HepG2 (cell line): Measurements from ENCODE around the gene PIEZO1. TPM values are rescaled to one million over a fixed set of nuclear protein-coding genes. Genes with fewer than 3 reads are reported as not detected.

Experiments
- CBX2 ChIP-seq, 2 experiments: fragments of 200-600 bp in 1 of 2; sonication (generic); formaldehyde crosslinking in 1 of 2; IDR thresholded peaks; 2 replicates each; pipeline versions ENCODE4 v1.7.0 to v1.8.1; 2018 to 2022; ENCODE audit warnings: low read depth in 2 of 2, low read length in 1 of 2, mild to moderate bottlenecking in 1 of 2, missing genetic modification reagents in 1 of 2
- CHCHD3 ChIP-seq: sonication (generic); formaldehyde crosslinking; IDR thresholded peaks from 2 replicates; pipeline ENCODE4 v1.8.0; 2022; ENCODE audit warnings: mild to moderate bottlenecking, missing genetic modification reagents, moderate library complexity
- FOXO1 ChIP-seq: sonication (generic); formaldehyde crosslinking; IDR thresholded peaks from 2 replicates; pipeline ENCODE4 v1.4.0; 2020; ENCODE audit warnings: missing genetic modification reagents
- GLI4 ChIP-seq: sonication (generic); formaldehyde crosslinking; IDR thresholded peaks from 2 replicates; pipeline ENCODE4 v1.5.1; 2020; ENCODE audit warnings: missing genetic modification reagents, mild to moderate bottlenecking, moderate library complexity, borderline replicate concordance
- GLMP ChIP-seq: sonication (generic); formaldehyde crosslinking; IDR thresholded peaks from 2 replicates; pipeline ENCODE4 v1.9.0; 2021; ENCODE audit warnings: missing genetic modification reagents, mild to moderate bottlenecking, borderline replicate concordance
- HIVEP1 ChIP-seq: sonication (generic); formaldehyde crosslinking; IDR thresholded peaks from 2 replicates; pipeline ENCODE4 v1.4.0; 2020; ENCODE audit warnings: mild to moderate bottlenecking, missing genetic modification reagents
- HNRNPLL ChIP-seq: fragments of 200-400 bp; formaldehyde crosslinking; IDR thresholded peaks from 2 replicates; pipeline ENCODE4 v1.6.1; 2017; ENCODE audit warnings: mild to moderate bottlenecking, low read depth, low read length; ENCODE audit not compliant: poor library complexity, severe bottlenecking
- HOXA3 ChIP-seq: sonication (generic); formaldehyde crosslinking; IDR thresholded peaks from 2 replicates; pipeline ENCODE4 v1.5.0; 2020; ENCODE audit warnings: missing genetic modification reagents
- JDP2 ChIP-seq: sonication (generic); formaldehyde crosslinking; IDR thresholded peaks from 2 replicates; pipeline ENCODE4 v1.8.1; 2022; ENCODE audit warnings: missing genetic modification reagents, borderline replicate concordance
- MAX ChIP-seq: IDR thresholded peaks from 2 replicates; pipeline ENCODE4 v1.6.1; 2012; ENCODE audit warnings: inconsistent platforms
- MYNN ChIP-seq: sonication (generic); formaldehyde crosslinking; IDR thresholded peaks from 2 replicates; pipeline ENCODE4 v1.4.0; 2020; ENCODE audit warnings: mild to moderate bottlenecking, low read depth, missing genetic modification reagents
- NFIB ChIP-seq: sonication (generic); formaldehyde crosslinking; IDR thresholded peaks from 2 replicates; pipeline ENCODE4 v1.9.0; 2021; ENCODE audit warnings: missing genetic modification reagents, mild to moderate bottlenecking, borderline replicate concordance
- SP4 ChIP-seq: sonication (generic); formaldehyde crosslinking; IDR thresholded peaks from 2 replicates; pipeline ENCODE4 v1.8.1; 2023; ENCODE audit warnings: mild to moderate bottlenecking, missing genetic modification reagents
- SRY ChIP-seq: sonication (generic); formaldehyde crosslinking; IDR thresholded peaks from 2 replicates; pipeline ENCODE4 v1.8.0; 2022; ENCODE audit warnings: mild to moderate bottlenecking, missing genetic modification reagents
- TBX2 ChIP-seq: sonication (generic); formaldehyde crosslinking; IDR thresholded peaks from 2 replicates; pipeline ENCODE4 v1.5.0; 2020; ENCODE audit warnings: missing genetic modification reagents, mild to moderate bottlenecking, borderline replicate concordance
- YEATS4 ChIP-seq: sonication (generic); formaldehyde crosslinking; IDR thresholded peaks from 2 replicates; pipeline ENCODE4 v1.4.0; 2020; ENCODE audit warnings: missing genetic modification reagents, borderline replicate concordance
- ZBTB44 ChIP-seq: sonication (generic); formaldehyde crosslinking; IDR thresholded peaks from 2 replicates; pipeline ENCODE4 v1.4.0; 2020; ENCODE audit warnings: missing genetic modification reagents
- ZFAT ChIP-seq: sonication (generic); formaldehyde crosslinking; conservative IDR thresholded peaks from 2 replicates; pipeline ENCODE4 v1.8.1; 2023; ENCODE audit warnings: missing genetic modification reagents, inconsistent platforms
- ZNF253 ChIP-seq: sonication (generic); formaldehyde crosslinking; IDR thresholded peaks from 2 replicates; pipeline ENCODE4 v1.8.0; 2022; ENCODE audit warnings: mild to moderate bottlenecking, missing genetic modification reagents, borderline replicate concordance
- ZNF335 ChIP-seq: sonication (generic); formaldehyde crosslinking; IDR thresholded peaks from 2 replicates; pipeline ENCODE4 v1.4.0; 2020; ENCODE audit warnings: missing genetic modification reagents
- ZNF362 ChIP-seq: sonication (generic); formaldehyde crosslinking; IDR thresholded peaks from 2 replicates; pipeline ENCODE4 v1.4.0; 2020; ENCODE audit warnings: missing genetic modification reagents, mild to moderate bottlenecking, borderline replicate concordance
- ZNF580 ChIP-seq: IDR thresholded peaks from 2 replicates; pipeline ENCODE4 v1.6.1; 2016; ENCODE audit warnings: low read depth, borderline replicate concordance
- ZNF605 ChIP-seq: sonication (generic); formaldehyde crosslinking; IDR thresholded peaks from 2 replicates; pipeline ENCODE4 v1.8.0; 2022; ENCODE audit warnings: mild to moderate bottlenecking, missing genetic modification reagents
- ZSCAN25 ChIP-seq: sonication (generic); formaldehyde crosslinking; IDR thresholded peaks from 2 replicates; pipeline ENCODE4 v1.8.0; 2022; ENCODE audit warnings: mild to moderate bottlenecking, missing genetic modification reagents
- polyA plus RNA-seq, 8 experiments: library from polyadenylated mRNA; depleted of rRNA in 3 of 8; stranded (reverse) in 7 of 8; unstranded in 1 of 8; fragments of >200 nt; fragmentation: Illumina TruSeq in 4 of 8; extraction: Trizol in 4 of 8; gene quantifications; 2 replicates each; pipeline versions ENCODE4 v1.2.1 to v1.2.3, GENCODE V29; 2011 to 2016; ENCODE audit warnings: low read depth in 4 of 8, missing spikeins in 1 of 8, mixed read lengths in 1 of 8; ENCODE audit not compliant: insufficient read depth in 1 of 8
- total RNA-seq, 5 experiments: library from RNA; depleted of rRNA; stranded (reverse); fragments of >200 nt; fragmentation: Illumina TruSeq; extraction: Trizol; gene quantifications; 2 replicates each; pipeline ENCODE4 v1.2.3, GENCODE V29; 2016; ENCODE audit warnings: low read depth in 1 of 5

The PIEZO1 gene
- total and polyA plus RNA-seq, 2 of the 13 experiments (the other 11 are each of a cell fraction or from before 2014, with no cell fraction given) = 67.9 to 85.0 TPM

- TF ChIP-seq GLMP (CRISPR knock-in tag) (no peak), GLI4 (CRISPR knock-in tag) (no peak), ZNF362 (no peak), ZNF580 (CRISPR knock-in tag) (peak; percentile 74; the same call in 1 of the 2 replicates), HIVEP1 (peak; percentile 50; the same call in 1 of the 2 replicates), CHCHD3 (CRISPR knock-in tag) (peak; percentile 92), YEATS4 (CRISPR knock-in tag) (no peak), HOXA3 (CRISPR knock-in tag) (peak; percentile 77), ZFAT (CRISPR knock-in tag) (no peak), ZBTB44 (CRISPR knock-in tag) (no peak), ZNF253 (no peak), SP4 (peak; percentile 78), FOXO1 (CRISPR knock-in tag) (no peak; the same call in 1 of the 2 replicates), MYNN (no peak), CBX2 (IDR thresholded peaks at IDR 0.05; ENCODE audit: low read depth, low read length) (no peak), CBX2 (CRISPR knock-in tag; IDR thresholded peaks at IDR 0.05; ENCODE audit: low read depth) (no peak), NFIB (CRISPR knock-in tag) (peak; percentile 89; the same call in 1 of the 2 replicates), ZNF605 (peak; percentile 49; the same call in 1 of the 2 replicates), TBX2 (0 out of 2 replicates have a peak, but pooled peaks have one; percentile 12), SRY (CRISPR knock-in tag) (no peak), ZSCAN25 (CRISPR knock-in tag) (peak; percentile 93), MAX (peak; percentile 79), JDP2 (CRISPR knock-in tag) (no peak), HNRNPLL (peak; percentile 44), ZNF335 (CRISPR knock-in tag) (no peak)
Measured at GRCh38 chr16:88737298-88738150, 47.5 kb downstream of the PIEZO1 start (continued).
